Gastrocnemius medialis (tissue), 4 donors: Measurements from ENCODE around the gene GPC6.

ENCODE experiments used
- CTCF ChIP-seq, 5 experiments: fragments of 450-650 bp in 3 of 5; fragments of 200-600 bp in 2 of 5; sonication (generic) in 2 of 5; IDR thresholded peaks in 4 of 5; conservative IDR thresholded peaks in 1 of 5; 1 replicate in 4 of 5; 2 replicates in 1 of 5; pipeline ENCODE4 v1.5.1; 2016 to 2019; ENCODE audit warnings: antibody characterized with exemption in 5 of 5, mild to moderate bottlenecking in 3 of 5, moderate library complexity in 3 of 5
- POLR2A ChIP-seq, 2 donors: fragments of 450-650 bp; IDR thresholded peaks; one replicate each; pipeline ENCODE4 v1.6.1; 2017; ENCODE audit warnings: antibody characterized with exemption in 2 of 2, mild to moderate bottlenecking in 2 of 2, moderate library complexity in 2 of 2

DNA sequence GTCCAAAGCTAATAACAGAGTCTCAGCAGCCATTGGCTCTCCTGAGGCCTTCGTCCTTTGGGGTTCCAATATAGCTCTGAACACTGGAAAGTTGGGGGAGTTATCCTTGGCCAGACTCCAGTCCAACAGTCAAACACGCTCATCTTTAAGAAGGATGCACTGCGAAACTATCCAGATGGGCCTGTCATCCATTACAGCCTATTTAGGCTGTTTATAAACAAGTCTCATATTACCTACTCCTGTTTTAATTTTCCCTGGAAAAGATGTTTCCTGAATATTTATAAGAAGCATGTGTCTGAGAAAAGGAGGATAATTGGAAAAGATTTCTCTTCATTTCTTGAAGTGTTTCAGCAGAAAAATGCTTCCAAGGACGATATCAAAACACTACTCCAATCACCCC, 1082.2 kb downstream of the GPC6 start:
- no peak for TF ChIP-seq POLR2A (IDR thresholded peaks at IDR 0.05)
- no peak for TF ChIP-seq CTCF (IDR thresholded peaks at IDR 0.05 in 4 of 5, conservative IDR thresholded peaks at IDR 0.05 in 1 of 5)
